Activated CD4-positive, alpha-beta T cell treated with anti-CD3 and anti-CD28 coated beads for 24 hours (primary cell): ENCODE data around the gene SGSH.
A peak's percentile ranks its signal among the peaks of the same experiment; 100 is the strongest.

Experiments
- DNase-seq, 2 donors: peaks; one replicate each; pipeline ENCODE4 v3.0.0-alpha.2; 2020; ENCODE audit warnings: low read depth in 2 of 2

SGSH gene

DNA sequence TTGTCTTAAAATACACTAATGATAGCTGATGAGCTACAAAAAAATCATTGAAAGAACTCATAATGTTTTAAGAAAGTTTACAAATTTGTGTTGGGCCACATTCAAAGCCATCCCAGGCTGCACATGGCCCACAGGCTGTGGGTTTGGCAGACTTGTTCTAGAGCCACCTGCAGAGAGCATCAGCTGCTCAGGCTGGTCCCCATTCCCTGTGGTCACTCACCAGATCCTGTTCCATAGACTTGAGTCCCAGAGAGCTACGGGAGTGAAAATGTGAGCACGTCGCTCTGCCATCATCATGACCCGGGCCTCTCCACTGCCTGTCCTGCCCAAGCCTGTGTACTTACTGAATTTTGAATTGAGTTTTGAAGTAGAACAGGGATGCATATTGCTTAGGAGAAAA, 7.0 kb upstream of the SGSH start:
- no peak for DNase-seq

DNA sequence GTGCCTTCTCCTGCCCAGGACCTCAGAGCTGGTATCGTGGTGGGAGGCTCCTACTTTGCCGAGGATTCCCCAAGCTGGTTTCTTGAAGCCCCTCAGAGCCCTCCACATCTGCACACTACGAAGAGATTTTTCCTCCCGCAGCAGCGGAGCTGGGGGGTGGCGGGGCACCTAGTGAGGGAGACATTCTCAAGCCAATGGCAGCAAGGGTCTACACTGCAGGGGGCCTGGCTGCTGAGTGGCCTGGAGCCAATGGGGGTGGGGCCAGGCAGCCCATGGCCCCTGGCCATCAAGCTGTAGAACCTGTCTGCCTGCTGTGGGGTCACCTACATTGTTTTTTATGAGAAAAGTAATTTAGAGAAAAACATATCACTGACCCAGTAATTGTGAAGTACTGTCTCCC, 5.1 kb upstream of the SGSH start:
- DNase-seq = no peak

GRCh38 chr17:80224683-80225082, 4.5 kb upstream of the SGSH start:
- no peak for DNase-seq

DNA sequence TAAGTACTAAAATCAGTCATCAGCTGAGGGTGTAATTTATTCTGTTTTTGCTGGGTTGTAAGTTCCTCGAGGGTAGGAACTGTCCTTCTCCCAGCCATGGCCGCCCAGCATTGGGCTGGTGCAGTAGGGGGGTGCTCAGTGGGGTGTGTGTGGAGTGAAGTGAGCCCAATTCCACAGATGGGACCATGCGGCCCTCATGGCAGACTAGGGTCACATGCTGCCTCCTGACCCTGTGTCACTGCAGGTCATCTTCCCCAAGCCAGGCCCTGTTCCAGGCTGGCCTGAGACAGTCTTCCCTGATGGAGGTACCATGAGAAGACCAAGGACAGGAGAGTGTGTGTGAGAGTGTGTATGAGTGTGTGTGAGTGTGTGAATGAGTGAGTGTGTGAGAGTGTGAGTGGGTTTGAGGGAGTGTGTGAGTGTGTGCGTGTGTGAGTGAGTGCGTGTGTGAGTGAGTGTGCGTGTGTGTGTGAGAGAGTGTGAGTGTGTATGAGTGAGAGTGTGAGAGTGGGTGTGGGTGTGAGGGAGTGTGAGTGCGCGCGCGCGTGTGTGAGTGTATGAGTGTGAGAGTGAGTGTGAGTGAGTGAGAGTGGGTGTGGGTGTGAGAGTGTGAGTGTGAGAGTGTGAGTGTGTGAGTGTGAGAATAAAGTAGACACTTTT, 3.8 kb upstream of the SGSH start:
- DNase-seq = no peak

GRCh38 chr17:80223142-80223815, 3.1 kb upstream of the SGSH start:
- no peak for DNase-seq

- DNase-seq = no peak
These were observed 2.4 kb upstream of the SGSH start for GRCh38 chr17:80222376-80223141.

DNA sequence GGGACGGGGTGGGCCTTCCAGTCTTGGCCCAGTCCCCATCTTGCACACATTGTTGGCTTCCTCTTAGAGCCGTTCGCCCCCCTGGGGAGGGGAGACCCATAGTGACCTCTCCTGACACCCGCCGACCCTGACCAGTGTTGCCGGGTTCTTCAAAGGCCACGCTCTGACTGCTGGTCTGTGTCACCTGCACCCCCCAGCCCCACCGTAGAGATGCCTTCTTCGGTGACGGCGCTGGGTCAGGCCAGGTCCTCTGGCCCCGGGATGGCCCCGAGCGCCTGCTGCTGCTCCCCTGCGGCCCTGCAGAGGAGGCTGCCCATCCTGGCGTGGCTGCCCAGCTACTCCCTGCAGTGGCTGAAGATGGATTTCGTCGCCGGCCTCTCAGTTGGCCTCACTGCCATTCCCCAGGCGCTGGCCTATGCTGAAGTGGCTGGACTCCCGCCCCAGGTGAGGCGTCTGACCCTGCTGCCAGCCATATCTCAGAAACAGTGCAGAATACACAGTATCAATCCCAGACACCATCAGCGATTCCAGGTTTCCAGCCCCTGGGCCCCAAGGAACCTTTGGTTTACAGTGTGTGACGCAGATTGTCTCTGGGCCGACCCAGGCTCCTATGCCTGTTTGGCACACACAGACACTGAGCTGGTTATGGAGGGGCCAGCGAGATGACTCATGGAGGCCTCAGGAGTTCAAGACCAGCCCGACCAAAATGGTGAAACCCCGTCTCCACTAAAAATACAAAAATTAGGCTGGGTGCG, 1.4 kb upstream of the SGSH start:
- DNase-seq = no peak

GRCh38 chr17:80220736-80221215, 643 bp upstream of the SGSH start:
- no peak for DNase-seq

DNA sequence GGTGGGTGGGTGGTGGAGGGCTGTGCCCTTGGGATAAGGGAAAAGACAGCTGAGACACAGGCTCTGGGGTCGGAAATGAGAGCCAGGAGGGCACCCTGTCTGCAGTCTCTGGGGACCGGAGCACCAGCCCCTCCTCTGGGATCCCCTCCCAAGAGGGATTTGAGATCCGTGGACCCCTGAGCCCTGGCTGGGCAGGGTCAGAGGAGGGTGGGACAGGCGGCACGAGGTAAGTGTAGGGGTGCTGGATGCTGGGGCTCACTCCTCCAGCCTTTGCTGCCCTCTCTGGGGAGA, 425 bp downstream of the SGSH start:
- DNase-seq = no peak

DNA sequence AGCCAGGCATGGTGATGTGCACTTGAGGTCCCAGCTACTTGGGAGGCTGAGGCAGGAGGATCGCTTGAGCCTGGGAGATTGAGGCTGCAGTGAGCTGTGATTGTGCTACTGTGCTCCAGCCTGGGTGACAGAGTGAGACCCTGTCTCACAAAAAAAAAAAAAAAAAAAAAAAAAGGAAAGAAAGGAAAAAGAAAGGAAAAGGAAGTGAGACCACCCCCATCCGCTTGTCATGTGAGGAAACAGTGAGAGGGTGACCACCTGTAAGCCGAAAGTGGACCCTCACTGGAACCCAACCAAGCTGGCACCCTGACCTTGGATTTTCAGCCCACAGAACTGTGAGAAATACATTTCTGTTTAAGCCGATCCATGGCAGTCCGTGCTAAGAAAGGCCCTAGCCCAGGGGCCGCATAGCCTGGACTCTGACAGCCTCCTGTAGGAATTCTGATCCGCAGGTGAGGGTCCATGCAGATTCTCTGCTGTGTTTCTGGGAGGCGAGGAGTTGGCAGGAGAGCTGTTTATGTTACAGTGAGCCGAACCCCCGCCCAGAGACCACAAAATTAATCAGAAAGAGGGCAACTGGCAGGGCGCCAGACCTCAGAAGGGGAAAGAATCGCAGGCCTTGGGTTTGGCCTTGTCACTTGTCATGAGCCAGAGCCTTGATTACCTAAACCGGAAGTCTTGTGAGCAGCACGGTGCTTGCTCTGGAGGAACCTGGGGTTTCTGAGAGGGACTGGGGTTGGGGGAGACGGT, 945 bp downstream of the SGSH start:
- peak; percentile 89 to 92 for DNase-seq

- DNase-seq = no peak
These were observed 1.7 kb downstream of the SGSH start for GRCh38 chr17:80218391-80218790.

- no peak for DNase-seq
These were observed 2.3 kb downstream of the SGSH start for GRCh38 chr17:80217703-80218362.

GRCh38 chr17:80216473-80217456, 3.4 kb downstream of the SGSH start:
- DNase-seq = no peak

DNA sequence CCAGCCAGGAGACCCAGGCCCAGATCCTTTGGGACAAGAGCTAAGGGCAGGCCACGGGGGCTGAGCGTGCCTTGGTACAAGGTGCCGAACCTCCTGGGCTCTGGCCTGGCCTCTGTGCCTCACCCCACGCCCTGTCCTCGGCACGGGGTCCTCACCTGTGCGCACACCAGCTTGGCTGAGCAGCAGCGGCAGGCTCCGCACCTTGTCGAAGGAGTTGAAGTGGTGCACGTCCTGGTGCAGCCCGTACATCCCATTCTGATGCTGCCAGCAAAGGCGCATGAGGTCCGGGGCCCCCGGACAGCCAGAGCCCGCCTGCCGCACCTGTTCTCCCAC, 5.3 kb downstream of the SGSH start:
- no peak for DNase-seq

DNA sequence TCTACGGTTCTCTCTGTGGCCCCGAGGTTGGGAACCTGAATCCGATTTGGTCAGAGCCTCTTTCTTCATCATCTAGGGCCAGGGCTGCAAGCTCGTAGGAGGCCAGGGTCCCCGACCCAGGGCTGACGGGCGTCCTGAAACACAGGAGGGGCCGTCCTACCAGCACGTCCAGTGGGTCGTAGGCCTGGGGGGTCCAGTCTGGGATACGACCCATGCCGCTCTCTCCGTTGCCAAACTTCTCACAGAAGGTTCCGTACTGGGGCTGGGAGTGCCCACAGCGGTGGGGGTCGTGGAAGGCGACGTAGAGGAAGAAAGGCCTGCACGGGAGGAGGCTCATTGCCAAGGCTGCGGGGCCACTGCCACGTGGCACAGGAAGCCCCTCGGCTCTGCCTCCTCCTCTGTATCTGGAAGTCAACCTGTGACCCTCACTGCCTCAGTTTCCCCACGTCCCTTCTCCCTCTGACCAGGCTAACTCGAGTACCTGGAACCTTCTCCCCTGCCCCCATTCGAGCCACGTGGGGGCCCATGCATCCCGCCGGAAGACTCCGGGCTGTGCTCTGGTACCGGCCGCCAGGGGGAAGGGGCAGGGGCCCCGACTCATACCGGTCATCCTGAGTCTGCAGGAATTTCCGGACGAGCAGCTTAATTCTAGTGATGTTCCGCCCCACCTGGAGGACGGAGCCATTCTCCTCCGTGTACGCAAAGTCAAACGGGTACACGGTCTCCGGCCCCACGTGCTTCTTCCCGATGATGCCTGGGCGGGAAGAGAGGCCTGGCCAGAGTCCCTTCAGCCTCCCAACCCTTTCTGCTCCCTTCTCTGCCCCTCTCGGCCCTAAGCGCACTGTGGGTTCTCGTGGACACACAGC, 5.9 kb downstream of the SGSH start:
- no peak for DNase-seq

DNA sequence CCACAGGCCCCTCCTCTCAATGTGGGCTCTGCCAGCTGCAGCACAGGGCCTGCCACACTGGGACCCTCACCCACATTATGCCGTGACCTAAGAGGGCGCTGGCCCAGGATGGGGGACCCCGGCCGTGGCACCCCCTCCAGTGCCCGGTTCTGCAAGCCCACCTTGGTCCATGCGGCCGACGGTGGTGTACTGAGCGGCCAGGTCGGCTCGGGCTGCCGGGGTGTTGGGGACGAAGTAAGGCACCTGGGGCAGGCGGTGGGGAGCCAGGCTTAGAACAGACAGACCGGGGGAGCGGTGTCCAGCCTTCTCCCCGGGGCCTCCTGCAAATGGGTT, 6.5 kb downstream of the SGSH start:
- DNase-seq = no peak

- no peak for DNase-seq
These were observed 7.0 kb downstream of the SGSH start for GRCh38 chr17:80212962-80213642.

DNA sequence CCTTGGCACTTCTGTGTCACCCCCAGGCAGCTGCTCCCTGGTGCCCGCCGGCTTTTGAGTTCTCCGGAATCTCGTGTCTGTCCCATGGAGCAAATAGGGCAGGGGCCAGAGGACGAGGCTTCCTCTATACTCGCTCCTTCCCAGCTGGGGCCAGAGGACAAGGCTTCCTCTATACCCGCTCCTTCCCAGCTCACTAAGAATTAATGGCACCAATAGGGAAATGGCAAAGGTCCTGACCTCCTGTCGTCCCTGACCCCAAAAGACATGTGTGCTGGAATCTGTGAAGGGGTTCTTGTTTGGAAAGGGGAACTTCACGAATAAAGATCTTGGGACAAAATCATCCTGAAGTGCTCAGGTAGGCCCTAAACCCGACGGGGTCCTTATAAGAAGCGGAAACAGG, 7.6 kb downstream of the SGSH start:
- DNase-seq = no peak

DNA sequence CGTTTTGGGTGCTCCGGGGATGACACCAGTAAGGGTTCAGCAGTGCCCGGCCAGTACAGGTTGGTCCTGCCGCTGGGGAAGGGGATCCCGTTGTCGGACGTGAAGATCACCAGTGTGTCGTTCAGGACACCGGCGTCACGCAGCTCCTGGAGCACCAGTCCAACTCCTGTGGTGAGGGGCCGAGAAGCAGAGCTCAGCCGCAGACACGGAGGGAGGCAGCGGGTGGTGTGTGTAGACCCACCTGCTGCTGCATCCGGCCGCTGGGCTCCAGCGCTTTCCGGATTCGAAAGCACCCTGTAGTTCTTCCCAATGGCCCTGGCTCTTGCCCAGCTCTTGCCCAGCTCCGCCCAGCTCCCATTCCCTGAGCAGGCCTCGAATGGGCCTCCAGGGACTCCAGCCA, 8.0 kb downstream of the SGSH start:
- no peak for DNase-seq
